KOPT-K1 (cell line): ENCODE data around the gene ATP6V0E2.

ENCODE experiments used
- H3K27ac ChIP-seq: fragments of 200-600 bp; sonication (generic); 2 replicates; pipeline ENCODE4 v1.5.1; 2016; ENCODE audit warnings: antibody characterized with exemption, mild to moderate bottlenecking, low read depth, low read length; ENCODE audit not compliant: poor library complexity, severe bottlenecking
- H3K36me3 ChIP-seq: fragments of 200-600 bp; sonication (generic); 2 replicates; pipeline ENCODE4 v1.5.1; 2017; ENCODE audit warnings: antibody characterized with exemption, mild to moderate bottlenecking, low read length, moderate library complexity; ENCODE audit not compliant: insufficient read depth
- H3K9me3 ChIP-seq: fragments of 200-600 bp; sonication (generic); 2 replicates; pipeline ENCODE4 v1.5.1; 2017; ENCODE audit warnings: antibody characterized with exemption, low read length, mild to moderate bottlenecking; ENCODE audit not compliant: insufficient read depth, poor library complexity, severe bottlenecking

Gene ATP6V0E2

DNA sequence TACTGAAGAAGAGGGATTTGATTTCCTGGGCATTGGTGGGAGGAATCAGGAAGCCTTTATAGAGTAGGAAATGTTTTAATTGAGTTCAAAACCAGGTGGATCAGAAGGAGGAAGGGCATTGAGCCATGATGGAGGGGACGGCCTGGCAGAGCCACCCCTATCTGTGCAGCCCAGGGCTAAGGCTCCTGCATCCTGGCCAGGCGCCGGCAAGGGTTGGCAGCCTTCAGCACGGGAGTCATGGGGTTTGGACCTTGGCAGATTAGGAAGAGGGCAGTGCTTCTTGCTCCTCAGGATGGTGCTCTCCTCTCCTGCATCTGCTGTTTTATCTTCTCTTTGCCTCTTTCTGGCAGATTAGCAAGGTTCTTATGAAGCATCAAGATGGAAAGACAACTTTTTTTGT, 23.1 kb upstream of the ATP6V0E2 start:
- no peaks in the 10 kb centered on the region for H3K9me3 ChIP-seq
- H3K27ac ChIP-seq: no peak overlapping the region
- H3K36me3 ChIP-seq: peaks cover 5% of the 10 kb centered on the region; the same call in 1 of the 2 replicates

DNA sequence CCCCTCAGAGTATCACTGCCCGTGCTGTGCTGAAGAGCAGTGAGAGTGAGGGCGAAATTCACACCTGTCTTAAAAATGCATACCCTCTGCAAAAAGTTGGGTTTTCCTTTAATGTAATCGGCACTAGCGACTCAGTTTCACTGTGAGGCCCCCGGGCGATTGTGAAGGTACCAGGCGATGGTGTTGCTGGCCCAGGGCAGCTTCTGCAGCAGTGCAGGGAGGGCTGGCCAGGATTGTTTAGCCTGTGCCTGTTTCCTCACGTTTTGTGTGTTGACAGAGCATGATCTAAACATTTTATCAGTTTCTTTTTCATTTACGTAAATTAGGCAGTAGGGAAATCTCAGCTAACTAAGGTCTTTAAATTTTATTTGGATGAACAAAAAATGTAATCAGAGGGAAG, 22.3 kb upstream of the ATP6V0E2 start:
- H3K27ac ChIP-seq: no peak overlapping the region
- peaks cover 5% of the 10 kb centered on the region; the same call in 1 of the 2 replicates for H3K36me3 ChIP-seq
- no peaks in the 10 kb centered on the region for H3K9me3 ChIP-seq

DNA sequence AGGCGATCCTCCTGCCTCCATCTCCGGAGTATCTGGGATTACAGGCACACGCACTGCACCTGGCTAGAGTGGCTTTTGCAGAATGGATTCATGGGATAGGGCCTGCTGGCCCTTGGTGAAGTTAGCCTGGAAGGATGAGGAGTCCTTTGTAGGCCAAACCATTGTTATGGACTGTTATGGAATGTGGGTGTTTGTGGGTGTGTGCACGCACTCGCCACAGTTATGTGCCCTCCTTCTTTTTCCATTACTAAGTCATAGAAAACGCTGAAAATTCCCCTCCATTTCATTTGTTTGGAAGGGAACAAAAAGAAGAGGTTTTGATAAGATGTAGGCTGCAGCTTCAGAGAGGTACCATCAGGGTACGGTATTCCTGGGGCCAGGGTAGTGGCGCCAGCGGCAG, 20.6 kb upstream of the ATP6V0E2 start:
- H3K36me3 ChIP-seq: peaks cover under 1% of the 10 kb centered on the region; the same call in 1 of the 2 replicates
- H3K27ac ChIP-seq: no peak overlapping the region
- no peaks in the 10 kb centered on the region for H3K9me3 ChIP-seq

DNA sequence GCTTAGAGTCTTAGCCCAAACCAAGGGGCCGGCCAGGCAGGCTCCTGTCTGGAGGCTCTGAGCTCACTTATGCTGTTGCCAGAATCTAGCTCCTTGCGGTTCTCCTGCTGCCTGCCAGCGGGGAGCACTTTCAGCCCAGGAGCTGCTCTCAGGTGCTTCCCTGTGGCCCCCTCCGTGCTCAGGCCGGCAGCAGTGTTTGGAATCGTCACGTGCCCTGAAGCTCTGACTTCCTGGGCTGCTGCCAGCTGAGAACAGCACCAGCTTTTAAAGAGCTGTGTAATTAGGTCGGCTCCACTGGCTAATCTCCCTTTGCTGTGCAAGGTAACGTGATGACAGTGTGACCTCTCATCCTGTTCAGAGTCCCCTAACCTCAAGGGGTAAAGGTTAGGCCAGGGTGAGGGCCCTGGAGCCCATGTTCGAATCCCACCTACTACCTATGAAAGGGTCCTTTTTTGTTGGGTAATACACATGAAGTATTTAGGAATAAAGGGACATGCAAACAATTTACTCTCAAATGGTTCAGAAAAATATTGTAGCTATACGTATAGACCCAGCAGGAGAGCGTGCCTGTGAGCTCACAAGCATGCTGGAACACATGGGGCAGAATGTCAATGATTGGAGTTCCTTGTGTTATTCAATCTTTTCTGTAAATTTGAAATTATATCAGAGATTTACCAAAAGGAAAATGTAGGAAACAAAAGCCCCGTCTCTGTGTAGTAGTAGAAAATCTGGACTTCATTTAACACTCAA, 19.0 kb upstream of the ATP6V0E2 start:
- Histone ChIP-seq H3K36me3 (no peaks in the 10 kb centered on the region), H3K27ac (no peak overlapping the region), H3K9me3 (no peaks in the 10 kb centered on the region)

DNA sequence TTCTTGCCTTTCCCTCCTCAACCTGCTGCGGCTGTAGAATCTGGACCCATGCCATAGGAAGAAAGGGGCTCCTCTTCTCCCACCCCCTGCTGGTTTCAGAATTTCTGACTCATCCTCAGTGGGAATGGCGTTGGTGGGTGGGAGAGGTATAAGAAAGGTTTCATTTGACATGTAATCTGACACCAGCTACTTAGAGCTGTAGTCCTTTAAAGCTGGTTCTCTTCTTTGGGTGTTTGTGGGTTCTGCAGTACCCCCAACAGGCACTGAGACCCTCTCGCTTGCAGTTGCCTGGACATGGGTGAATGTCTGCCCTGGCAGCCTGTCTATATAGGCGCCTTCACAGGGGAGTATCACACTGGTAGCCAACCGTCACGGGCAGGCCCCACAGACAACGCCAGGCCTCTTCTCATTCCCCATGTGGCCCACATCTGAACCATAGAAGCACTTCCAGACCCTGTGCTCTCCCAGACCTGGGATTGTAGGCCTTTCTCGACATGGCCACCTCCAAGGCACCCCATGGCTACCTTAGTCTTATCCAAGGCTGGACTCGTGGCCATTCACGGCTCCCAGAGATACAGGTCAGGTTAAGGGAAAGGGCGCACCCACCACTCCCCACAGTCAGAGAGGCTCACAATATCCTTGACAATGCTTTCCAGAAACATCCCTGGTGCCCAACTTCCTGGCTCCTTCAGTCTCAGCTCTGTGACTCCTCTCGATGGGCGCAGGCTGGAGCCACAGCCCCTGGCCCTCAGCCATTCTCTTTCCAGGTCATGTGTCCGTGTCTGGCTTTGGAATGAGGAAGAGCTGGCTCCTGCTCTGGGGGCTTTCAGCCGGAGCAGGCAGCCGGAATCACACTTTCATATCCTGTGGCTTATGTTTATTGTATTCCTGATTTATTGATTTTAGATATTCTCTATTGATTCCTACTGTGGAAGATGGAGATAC, 18.1 kb upstream of the ATP6V0E2 start:
- Histone ChIP-seq H3K9me3 (no peaks in the 10 kb centered on the region), H3K36me3 (no peaks in the 10 kb centered on the region), H3K27ac (no peak overlapping the region)

DNA sequence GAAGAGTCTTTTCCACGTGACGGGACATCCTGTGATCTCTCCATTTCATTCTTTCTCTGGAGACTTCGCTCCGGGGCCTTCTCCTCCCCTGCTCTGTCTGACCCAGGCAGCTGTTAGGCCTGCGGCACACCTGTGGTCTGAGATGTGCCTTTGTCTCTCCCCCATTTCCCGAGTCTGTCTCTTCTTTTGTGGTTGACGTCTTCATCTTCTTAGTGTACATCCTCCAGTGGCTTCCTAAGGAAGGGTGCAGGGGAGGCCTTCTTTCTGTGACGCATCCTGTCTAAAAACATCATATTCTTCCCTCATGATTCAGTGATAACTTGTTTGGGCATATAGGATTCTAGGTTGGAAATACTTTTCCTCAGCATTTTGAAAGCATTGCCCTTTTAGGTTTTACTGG, 17.2 kb upstream of the ATP6V0E2 start:
- Histone ChIP-seq H3K27ac (no peak overlapping the region), H3K36me3 (0 out of 2 replicates have a peak, but pooled peaks cover 6% of the 10 kb centered on the region), H3K9me3 (no peaks in the 10 kb centered on the region)

DNA sequence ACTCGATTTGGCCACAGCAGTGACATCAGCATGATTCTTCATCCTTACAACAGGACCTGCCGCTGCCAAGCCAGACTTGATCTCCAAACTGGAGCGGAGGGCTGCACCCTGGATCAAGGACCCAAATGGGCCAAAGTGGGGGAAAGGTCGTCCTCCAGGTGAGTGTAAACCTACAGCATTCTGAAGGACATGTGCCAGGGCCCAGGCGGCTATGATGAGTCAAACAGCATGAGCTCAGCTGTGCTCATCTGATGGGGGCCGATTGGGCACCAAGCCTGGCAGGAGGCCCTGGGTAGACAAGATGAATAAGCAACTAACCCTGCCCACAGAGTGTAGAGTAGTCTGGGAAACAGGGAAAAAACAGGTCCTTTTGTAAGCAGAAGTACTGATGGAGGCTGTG, 14.4 kb upstream of the ATP6V0E2 start:
- Histone ChIP-seq H3K27ac (peak overlapping the region; percentile 11), H3K9me3 (no peaks in the 10 kb centered on the region), H3K36me3 (0 out of 2 replicates have a peak, but pooled peaks cover 6% of the 10 kb centered on the region)

DNA sequence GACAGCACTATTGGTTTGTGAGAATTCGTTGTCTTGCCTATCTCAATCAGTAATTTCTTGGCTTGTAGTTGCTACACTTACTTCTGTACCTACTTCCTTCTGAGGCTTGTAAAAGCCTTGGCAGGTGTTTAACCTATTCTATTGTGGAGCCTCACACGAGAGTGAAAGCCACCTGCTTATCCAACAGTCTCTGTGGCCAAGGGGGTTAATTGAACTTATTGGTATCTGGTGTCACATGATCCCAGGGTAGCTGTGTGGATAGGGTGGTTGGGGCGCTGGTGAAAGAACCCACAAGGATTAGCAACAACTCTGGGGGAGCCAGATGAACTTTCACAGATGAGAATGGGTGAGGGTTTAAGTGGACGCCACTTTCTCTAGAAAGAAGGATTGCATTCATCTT, 13.9 kb upstream of the ATP6V0E2 start:
- Histone ChIP-seq H3K27ac (peak overlapping the region; percentile 11), H3K9me3 (no peaks in the 10 kb centered on the region), H3K36me3 (0 out of 2 replicates have a peak, but pooled peaks cover 6% of the 10 kb centered on the region)

DNA sequence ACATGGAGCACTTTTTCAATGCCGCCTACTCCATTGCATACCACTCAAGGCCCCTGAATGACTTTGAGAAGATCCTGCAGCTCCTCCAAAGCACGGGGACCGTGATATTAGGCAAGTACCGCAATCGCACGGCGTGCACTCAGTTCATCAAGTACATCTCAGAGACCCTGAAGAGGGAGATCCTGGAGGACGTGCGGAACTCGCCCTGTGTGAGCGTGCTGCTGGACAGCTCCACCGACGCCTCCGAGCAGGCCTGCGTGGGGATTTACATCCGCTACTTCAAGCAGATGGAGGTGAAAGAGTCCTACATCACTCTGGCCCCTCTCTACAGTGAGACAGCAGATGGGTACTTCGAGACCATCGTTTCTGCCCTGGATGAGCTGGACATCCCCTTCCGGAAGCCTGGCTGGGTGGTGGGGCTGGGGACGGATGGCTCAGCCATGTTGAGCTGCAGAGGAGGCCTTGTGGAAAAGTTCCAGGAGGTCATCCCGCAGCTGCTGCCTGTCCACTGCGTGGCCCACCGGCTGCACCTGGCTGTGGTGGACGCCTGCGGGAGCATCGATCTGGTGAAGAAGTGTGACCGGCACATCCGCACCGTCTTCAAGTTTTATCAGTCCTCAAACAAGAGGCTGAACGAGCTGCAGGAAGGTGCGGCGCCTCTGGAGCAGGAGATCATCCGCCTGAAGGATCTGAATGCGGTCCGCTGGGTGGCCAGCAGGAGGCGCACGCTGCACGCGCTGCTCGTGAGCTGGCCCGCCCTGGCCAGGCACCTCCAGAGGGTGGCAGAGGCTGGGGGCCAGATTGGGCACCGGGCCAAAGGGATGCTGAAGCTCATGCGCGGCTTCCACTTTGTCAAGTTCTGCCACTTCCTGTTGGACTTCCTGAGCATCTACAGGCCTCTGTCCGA, 12.7 kb upstream of the ATP6V0E2 start:
- Histone ChIP-seq H3K9me3 (no peaks in the 10 kb centered on the region), H3K36me3 (0 out of 2 replicates have a peak, but pooled peaks cover 6% of the 10 kb centered on the region), H3K27ac (no peak overlapping the region)

DNA sequence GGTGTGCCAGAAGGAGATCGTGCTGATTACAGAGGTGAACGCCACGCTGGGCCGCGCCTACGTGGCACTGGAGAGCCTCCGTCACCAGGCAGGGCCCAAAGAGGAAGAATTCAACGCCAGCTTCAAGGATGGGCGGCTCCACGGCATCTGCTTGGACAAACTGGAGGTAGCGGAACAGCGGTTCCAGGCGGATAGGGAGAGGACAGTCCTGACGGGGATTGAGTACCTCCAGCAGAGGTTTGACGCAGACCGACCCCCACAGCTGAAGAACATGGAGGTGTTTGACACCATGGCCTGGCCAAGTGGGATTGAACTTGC, 12.1 kb upstream of the ATP6V0E2 start:
- 0 out of 2 replicates have a peak, but pooled peaks cover 6% of the 10 kb centered on the region for H3K36me3 ChIP-seq
- no peak overlapping the region for H3K27ac ChIP-seq
- no peaks in the 10 kb centered on the region for H3K9me3 ChIP-seq

DNA sequence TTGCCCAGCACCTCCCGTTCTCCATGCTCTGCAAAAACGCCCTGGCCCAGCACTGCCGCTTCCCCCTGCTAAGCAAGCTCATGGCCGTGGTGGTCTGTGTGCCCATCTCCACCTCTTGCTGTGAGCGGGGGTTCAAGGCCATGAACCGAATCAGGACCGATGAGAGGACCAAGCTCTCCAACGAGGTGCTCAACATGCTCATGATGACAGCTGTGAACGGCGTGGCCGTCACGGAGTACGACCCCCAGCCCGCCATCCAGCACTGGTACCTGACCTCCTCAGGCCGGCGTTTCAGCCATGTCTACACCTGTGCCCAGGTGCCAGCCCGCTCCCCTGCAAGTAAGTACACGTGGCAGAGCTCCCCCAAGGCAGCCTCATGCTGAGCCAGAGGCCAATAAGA, 11.6 kb upstream of the ATP6V0E2 start:
- H3K9me3 ChIP-seq: no peaks in the 10 kb centered on the region
- 0 out of 2 replicates have a peak, but pooled peaks cover 6% of the 10 kb centered on the region for H3K36me3 ChIP-seq
- no peak overlapping the region for H3K27ac ChIP-seq

DNA sequence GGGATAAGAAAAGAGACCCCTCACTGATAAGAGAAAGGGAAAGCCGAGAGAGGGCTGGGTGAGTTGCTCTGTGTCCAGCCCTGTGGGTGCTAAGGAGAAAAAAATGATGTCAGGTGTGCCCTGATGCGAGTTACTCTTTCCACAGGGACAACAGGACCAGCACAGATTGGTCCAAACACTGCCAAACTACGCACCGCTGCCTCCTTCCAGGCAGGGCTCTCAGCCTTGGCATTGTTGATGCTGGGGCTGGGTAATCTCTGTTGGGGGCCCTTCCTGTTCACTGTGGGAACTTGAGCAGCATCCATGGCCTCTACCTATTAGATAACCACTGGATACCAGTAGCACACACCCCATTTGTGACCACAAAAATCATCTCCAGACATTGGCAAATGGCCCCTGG, 10.3 kb upstream of the ATP6V0E2 start:
- no peak overlapping the region for H3K27ac ChIP-seq
- no peaks in the 10 kb centered on the region for H3K9me3 ChIP-seq
- 0 out of 2 replicates have a peak, but pooled peaks cover 6% of the 10 kb centered on the region for H3K36me3 ChIP-seq

DNA sequence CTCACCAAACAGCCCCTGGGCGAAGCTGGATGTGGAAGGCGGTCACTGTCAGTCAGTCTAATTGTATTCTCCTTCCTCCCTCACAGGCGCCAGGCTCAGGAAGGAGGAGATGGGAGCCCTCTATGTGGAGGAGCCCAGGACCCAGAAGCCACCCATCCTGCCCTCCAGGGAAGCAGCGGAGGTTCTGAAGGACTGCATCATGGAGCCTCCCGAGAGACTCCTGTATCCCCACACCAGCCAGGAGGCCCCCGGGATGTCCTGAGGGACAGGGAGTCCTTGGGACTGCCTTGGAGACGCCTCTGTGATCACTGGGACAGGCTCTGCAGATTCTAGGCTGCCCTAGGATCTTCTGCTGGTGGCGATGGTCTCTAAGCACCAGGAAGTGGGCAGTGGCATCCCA, 9.7 kb upstream of the ATP6V0E2 start:
- 0 out of 2 replicates have a peak, but pooled peaks cover 6% of the 10 kb centered on the region for H3K36me3 ChIP-seq
- no peaks in the 10 kb centered on the region for H3K9me3 ChIP-seq
- peak overlapping the region; percentile 77 for H3K27ac ChIP-seq

DNA sequence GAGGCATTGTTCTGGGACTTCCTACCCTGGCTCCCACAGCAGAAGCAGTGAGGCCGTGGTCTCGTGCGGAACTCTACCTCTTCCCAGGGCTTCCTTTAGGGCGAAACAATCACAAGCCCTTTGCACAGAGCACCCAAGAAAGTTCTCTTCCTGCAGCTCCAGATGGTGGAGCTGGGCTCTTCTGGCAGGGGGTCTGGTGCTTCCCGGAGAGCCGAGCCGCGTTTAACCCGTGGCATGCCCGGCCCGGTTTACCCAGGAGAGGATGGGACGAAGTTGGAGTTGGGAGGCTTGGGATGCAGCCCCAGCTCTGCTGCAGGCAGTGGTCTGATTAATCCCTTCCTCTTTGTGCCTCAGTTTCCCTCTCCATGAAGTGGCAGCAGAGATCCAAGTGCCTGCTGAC, 9.0 kb upstream of the ATP6V0E2 start:
- H3K9me3 ChIP-seq: no peaks in the 10 kb centered on the region
- peak overlapping the region; percentile 77 for H3K27ac ChIP-seq

More for the DNA sequence above, 9.0 kb upstream of the ATP6V0E2 start:
- H3K36me3 ChIP-seq: 0 out of 2 replicates have a peak, but pooled peaks cover 6% of the 10 kb centered on the region
